ENCODE data around the gene PEX26.
"Not testable (repeated sequence)": the region's sequence is repeated elsewhere in the genome, so short reads cannot be mapped to it uniquely, and the experiment has no call there.

The PEX26 gene

GRCh38 chr22:18056807-18057474 lies 20.8 kb upstream of the PEX26 start:
- DNase-seq (ENCODE audit: low spot score) = no peak

GRCh38 chr22:18057568-18058209 lies 20.1 kb upstream of the PEX26 start:
- no peak for DNase-seq (ENCODE audit: low spot score)

DNA sequence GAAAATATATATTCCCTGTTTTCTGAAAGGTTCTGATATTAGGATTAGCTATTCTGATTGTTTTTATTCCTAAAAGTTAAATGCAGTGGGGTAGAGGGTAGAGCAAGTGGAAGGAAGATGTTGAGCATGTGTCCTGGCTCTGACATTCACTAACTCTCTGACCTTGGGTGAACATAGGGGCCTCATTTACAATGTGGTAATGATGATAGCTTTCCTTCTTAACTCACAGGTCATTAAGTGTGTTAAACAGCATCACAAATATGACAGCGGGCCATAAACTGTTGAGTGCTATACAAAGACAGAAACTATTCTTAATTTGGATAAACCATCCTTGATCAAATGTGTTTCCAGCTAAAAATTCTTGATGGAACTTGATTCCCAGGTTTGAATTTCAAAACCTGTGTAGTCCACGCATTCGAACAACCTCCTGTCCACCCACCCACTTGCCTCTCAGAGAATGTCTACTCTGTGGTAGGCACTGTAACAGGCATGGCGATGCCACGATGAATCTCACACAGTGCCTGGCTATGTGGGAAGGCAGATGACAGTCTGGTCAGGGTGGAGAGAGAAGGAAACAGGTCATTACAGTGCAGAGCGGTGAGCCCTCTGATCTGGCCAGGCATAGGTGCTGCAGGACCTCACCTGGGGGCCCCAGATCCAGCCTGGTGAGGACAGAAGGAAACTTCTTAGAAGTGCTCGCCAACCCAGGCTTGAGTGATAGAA lies 19.3 kb upstream of the PEX26 start:
- no peak for DNase-seq (ENCODE audit: low spot score)

DNA sequence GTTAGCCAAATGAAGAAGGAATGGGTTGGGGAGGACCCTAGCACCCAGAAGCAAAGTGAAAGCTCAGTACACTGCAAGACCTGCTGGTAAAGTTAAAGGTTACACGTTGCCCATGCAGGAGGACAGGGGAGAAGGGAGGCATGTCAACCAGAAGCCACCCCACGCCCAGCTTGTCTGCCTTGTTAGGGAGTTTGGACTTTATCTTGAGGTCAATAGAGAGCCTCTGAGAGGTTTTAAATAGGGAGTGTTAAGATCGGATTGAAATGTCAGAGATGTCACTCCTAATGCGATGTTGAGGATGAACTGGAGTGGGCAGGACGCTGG lies 18.7 kb upstream of the PEX26 start:
- DNase-seq (ENCODE audit: low spot score) = no peak

GRCh38 chr22:18059473-18059872 lies 18.3 kb upstream of the PEX26 start:
- DNase-seq (ENCODE audit: low spot score) = no peak

DNA sequence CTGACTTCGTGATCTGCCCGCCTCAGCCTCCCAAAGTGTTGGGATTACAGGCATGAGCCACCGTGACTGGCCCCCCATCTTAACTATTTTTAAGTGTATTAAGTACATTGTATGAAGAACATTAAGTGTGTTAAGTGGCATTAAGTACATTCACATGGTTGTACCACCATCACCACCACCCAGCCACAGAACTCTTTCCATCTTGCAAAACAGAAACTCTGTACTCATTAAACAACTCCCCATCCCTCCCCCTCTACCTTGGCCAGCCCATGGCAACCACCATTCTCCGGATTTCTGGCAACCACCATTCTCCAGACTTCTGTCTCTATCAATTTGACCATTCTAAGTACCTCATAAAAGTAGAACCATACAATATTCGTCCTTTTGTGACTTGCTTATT lies 17.8 kb upstream of the PEX26 start:
- DNase-seq (ENCODE audit: low spot score) = no peak

- no peak for DNase-seq (ENCODE audit: low spot score)
Observed at GRCh38 chr22:18060646-18061620, 16.9 kb upstream of the PEX26 start.

- DNase-seq (ENCODE audit: low spot score) = no peak
Observed at GRCh38 chr22:18062421-18062820, 15.4 kb upstream of the PEX26 start.

GRCh38 chr22:18063306-18063705 lies 14.5 kb upstream of the PEX26 start:
- DNase-seq (ENCODE audit: low spot score) = no peak

DNA sequence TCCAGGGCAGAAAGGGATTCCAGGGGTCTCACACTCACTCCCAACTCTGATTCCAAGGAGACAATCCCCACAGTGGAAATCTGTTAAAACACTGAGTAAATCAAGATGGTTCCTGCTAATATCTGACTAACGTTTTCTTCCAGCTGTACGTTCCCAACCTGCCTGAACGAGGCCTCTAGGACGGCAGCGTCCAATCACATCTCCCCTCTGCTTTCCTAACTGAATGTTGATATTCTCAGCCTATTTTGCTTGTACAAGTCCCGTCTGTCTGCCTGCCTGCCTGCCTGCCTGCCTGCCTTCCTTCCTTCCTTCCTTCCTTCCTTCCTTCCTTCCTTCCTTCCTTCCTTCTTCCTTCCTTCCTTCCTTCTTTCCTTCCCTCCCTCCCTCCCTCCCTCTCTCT lies 14.1 kb upstream of the PEX26 start:
- not testable (repeated sequence) for DNase-seq (ENCODE audit: low spot score)

DNA sequence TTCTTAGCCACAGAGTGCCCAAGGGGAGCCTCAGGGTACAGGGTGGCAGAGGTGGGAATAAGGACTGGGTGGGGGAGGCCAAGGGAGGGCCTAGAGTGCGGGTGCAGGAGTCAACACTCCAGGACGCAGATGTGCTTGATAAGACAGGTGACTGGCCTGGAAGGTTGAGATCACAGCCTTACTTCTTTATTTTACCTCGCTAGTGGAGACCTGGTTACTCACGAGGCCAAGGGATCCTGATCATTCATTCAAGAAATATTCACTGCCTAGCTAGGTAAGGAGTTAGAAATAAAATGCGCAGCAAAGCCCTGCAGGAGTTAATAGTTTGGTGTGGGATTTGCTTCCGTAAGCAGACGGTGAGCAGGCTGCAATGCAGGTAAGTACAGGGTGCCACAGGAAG lies 13.2 kb upstream of the PEX26 start:
- no peak for DNase-seq (ENCODE audit: low spot score)

DNA sequence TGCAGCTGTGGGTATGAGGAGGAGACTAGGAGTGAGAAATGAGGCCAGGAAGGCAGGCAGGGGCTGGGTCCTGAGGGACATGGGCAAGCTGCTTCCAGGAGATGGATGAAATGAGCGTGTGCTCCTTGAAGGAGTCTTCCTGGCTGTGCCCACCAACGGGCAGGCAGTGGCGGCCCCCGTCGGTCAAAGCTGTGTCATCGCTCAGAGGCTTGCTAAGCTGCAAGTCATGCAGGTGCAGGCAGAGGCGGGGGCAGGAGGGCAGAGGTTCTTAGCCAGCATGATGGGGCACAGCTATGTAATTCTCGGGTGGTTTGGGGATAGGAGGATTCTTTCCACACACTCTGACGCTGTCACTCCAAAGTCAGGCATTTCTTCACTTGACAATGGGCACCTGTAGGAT lies 12.5 kb upstream of the PEX26 start:
- DNase-seq (ENCODE audit: low spot score) = no peak

DNA sequence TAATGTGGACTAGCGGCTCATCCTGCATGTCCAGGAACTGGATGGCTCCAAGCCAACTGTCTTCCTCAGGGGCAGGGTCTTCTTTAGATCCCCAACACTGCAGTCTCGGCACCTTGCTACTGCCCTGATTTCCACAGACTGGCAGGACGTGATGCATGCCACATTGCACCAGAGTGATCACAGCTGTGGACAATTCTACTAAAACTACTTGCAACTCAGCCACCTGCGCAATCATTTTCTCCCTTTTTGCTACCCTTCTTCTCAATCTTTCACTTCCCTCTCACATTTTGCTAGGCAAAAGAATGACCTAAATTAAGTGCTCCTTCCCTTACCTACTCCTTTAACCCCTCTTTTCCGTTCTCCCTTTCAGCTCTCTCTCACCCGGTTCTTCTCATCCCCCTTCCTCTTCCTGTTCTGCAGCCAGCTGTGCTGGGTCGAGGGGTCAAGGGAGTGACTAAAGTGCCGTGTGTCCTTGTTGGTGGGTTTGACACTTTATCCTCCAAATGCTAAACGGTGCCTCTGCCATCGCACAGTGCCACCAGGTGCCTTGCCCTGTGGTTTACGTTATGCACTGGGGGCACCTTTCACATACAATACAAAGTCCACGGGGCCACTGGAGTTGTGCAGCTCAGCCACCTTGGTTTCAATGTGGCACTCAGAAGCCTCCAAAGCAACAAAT lies 11.5 kb upstream of the PEX26 start:
- no peak for DNase-seq (ENCODE audit: low spot score)

DNA sequence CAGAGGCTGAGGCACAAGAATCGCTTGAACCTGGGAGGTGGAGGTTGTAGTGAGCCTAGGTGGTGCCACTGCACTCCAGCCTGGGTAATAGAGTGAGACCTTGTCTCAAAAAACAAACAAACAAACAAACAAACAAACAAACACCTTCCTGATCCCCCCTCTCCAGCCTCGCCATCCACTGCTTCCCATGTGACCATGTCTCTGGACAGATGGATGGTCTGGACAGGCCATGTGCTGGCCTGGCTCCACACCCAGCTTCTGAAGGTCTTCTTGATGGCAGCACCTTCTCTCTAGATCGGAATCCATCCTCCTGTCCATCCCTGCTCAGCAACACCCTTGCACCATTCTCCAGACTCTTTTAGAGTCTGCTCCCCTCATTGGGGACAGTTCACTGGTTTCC lies 10.7 kb upstream of the PEX26 start:
- DNase-seq (ENCODE audit: low spot score) = no peak

GRCh38 chr22:18067548-18068341 lies 10.0 kb upstream of the PEX26 start:
- DNase-seq (ENCODE audit: low spot score) = no peak

- DNase-seq (ENCODE audit: low spot score) = no peak
Observed at GRCh38 chr22:18068381-18068988, 9.3 kb upstream of the PEX26 start.

DNA sequence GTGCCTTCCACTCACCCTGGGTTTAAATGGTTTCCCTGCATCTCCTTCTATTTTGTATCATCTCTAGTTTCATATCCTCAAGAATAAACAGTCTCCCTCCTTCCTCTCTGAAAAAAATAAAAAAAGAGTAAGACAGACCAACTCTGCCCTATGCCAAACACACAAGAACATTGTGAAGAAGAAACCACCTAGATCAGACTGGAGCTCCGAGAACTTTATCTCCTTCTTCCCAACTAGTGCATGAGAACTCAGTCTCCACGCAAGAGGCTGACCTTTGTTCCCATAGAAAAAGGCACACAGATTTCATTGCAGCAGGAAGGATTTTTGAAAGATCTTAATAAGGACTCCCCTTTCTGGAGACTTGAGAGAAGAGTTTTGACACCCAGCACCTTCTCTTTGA lies 8.7 kb upstream of the PEX26 start:
- DNase-seq (ENCODE audit: low spot score) = no peak

DNA sequence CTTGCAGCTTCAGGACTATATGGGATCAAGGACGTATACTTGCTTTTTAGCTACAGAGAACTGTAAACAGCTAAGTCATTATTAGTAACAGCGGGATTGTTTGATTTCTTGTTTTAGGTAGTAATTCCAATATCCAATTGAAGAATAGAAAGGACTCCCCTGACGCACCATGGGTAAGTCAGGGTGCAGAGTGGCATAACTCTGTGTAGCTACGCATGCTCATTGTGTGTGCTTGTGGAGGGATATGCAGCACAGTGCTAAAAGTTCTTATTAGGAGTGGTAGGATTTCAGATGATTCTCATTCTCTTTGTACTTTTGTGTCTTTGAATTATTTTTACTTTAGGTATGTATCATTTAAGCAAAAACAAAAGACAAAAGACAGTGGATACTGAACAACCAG lies 7.7 kb upstream of the PEX26 start:
- no peak for DNase-seq (ENCODE audit: low spot score)

GRCh38 chr22:18070556-18071306 lies 7.1 kb upstream of the PEX26 start:
- DNase-seq (ENCODE audit: low spot score) = no peak

Measured in hematopoietic multipotent progenitor cell treated with erythropoietin and hydrocortisone succinate and interleukin-3 and kit ligand, for 15 days (in vitro differentiated cells).